Measurements from ENCODE around the gene TRPM1.

TRPM1 gene

GRCh38 chr15:31101262-31102038 is at the start of gene TRPM1:
Gene TRPM1, minus strand, starts transcription at chr15:31101725. Its CDS starts 20,370 bp downstream, at chr15:31081355.
- DNase-seq: no peak

GRCh38 chr15:31150732-31151231 is 49.3 kb upstream of the TRPM1 start:
- DNase-seq: no peak

- DNase-seq: peak; percentile 13
Measured at GRCh38 chr15:31149987-31150386, 48.5 kb upstream of the TRPM1 start.

GRCh38 chr15:31149088-31149505 is 47.6 kb upstream of the TRPM1 start:
- no peak for DNase-seq

GRCh38 chr15:31148297-31149087 is 47.0 kb upstream of the TRPM1 start:
- DNase-seq: no peak

GRCh38 chr15:31147944-31148296 is 46.4 kb upstream of the TRPM1 start:
- no peak for DNase-seq

GRCh38 chr15:31147456-31147855 is 45.9 kb upstream of the TRPM1 start:
- no peak for DNase-seq

GRCh38 chr15:31145271-31145911 is 43.9 kb upstream of the TRPM1 start:
- DNase-seq: no peak

GRCh38 chr15:31141792-31142191 is 40.3 kb upstream of the TRPM1 start:
- DNase-seq: no peak

GRCh38 chr15:31136607-31137328 is 35.2 kb upstream of the TRPM1 start:
- no peak for DNase-seq

- no peak for DNase-seq
Measured at GRCh38 chr15:31136016-31136415, 34.5 kb upstream of the TRPM1 start.

GRCh38 chr15:31135523-31135922 is 34.0 kb upstream of the TRPM1 start:
- no peak for DNase-seq

GRCh38 chr15:31133890-31134289 is 32.4 kb upstream of the TRPM1 start:
- DNase-seq: no peak

- DNase-seq: no peak
Measured at GRCh38 chr15:31131853-31132375, 30.4 kb upstream of the TRPM1 start.

- DNase-seq: no peak
Measured at GRCh38 chr15:31130576-31131237, 29.2 kb upstream of the TRPM1 start.

GRCh38 chr15:31129769-31130303 is 28.3 kb upstream of the TRPM1 start:
- no peak for DNase-seq

GRCh38 chr15:31128919-31129768 is 27.6 kb upstream of the TRPM1 start:
- DNase-seq: peak; percentile 81

- DNase-seq: no peak
Measured at GRCh38 chr15:31128477-31128876, 27.0 kb upstream of the TRPM1 start.

- no peak for DNase-seq
Measured at GRCh38 chr15:31127596-31128261, 26.2 kb upstream of the TRPM1 start.

GRCh38 chr15:31125061-31125460 is 23.5 kb upstream of the TRPM1 start:
- no peak for DNase-seq

Data from right forelimb (tissue), 1 donor.